Hematopoietic multipotent progenitor cell treated with erythropoietin and hydrocortisone succinate and interleukin-3 and kit ligand, for 6 days (in vitro differentiated cells): Measurements from ENCODE around the gene SELPLG.
"Not testable (repeated sequence)": the region's sequence is repeated elsewhere in the genome, so short reads cannot be mapped to it uniquely, and the experiment has no call there.

Experiments used
- DNase-seq: peaks from one replicate; pipeline ENCODE4 v3.0.0-alpha.2; 2015

The SELPLG gene

DNA sequence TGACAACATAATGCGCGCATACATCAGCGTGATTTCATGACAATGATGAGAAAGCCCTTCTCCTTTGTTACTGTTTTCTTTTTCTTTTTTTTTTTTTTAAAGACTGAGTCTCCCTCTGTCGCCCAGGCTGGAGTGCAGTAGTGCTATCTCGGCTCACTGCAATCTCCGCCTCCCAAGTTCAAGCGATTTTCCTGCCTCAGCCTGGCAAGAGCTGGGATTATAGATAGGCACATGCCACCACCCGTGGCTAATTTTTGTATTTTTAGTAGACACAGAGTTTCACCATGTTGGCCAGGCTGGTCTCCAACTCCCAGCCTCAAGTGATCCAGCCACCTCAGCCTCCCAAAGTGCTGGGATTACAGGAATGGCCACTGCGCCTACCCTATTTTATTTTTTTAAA, 20.9 kb upstream of the SELPLG start:
- DNase-seq = not testable (repeated sequence)

- no peak for DNase-seq
Observed at GRCh38 chr12:108653922-108654321, 20.2 kb upstream of the SELPLG start.

GRCh38 chr12:108653082-108653516, 19.4 kb upstream of the SELPLG start:
- DNase-seq = no peak

- no peak for DNase-seq
Observed at GRCh38 chr12:108650083-108650482, 16.4 kb upstream of the SELPLG start.

GRCh38 chr12:108649669-108650068, 16.0 kb upstream of the SELPLG start:
- DNase-seq = no peak

GRCh38 chr12:108649126-108649525, 15.4 kb upstream of the SELPLG start:
- no peak for DNase-seq

- no peak for DNase-seq
Observed at GRCh38 chr12:108648371-108648770, 14.7 kb upstream of the SELPLG start.

GRCh38 chr12:108647585-108648287, 14.0 kb upstream of the SELPLG start:
- DNase-seq = no peak

DNA sequence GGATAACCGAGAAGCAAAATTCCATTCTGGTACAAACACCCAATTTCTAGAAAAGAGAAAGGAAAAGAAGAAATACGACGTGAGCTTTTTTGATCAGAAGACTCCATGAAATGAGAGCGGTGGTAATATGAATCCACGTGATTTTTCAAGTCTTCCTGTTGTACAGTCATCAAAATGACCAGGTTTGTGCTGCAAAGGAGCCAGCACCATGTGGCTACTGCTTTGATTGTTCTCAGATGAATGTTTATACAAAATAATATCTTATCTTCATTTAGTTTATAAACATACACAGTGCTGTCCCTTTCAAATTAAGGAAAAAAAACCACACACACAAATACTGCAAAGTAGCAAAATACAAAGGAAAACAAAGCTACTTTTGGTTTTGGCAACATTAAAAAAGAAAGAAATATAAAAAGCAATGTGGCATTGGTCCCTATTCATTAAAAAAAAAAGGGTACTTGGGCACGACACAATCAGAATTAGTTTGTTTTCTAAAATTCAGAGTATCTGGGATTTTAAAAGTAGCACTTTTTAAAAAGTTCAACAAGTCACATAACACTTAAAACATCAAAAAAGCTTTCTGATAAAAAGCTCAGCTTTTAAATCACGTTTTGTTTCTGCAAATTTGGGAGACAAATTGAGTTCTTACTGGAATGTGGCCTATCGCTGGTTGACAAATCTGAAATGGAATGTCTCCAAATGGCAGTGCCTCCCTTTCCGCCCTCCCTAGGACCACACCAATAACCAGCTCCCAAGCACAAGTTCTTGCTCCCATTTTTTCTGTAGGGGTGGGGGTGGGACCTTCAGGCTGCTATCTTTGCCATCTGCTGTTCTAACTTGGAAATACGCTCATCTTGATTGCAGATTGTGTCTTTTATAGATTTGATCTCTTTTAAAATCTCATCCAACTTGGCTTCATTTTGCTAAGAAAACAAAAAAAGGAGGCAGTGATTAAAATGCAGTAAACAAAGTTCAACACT, 13.2 kb upstream of the SELPLG start:
- no peak for DNase-seq

- DNase-seq = no peak
Observed at GRCh38 chr12:108645686-108646599, 12.2 kb upstream of the SELPLG start.

- no peak for DNase-seq
Observed at GRCh38 chr12:108644811-108645120, 11.1 kb upstream of the SELPLG start.

DNA sequence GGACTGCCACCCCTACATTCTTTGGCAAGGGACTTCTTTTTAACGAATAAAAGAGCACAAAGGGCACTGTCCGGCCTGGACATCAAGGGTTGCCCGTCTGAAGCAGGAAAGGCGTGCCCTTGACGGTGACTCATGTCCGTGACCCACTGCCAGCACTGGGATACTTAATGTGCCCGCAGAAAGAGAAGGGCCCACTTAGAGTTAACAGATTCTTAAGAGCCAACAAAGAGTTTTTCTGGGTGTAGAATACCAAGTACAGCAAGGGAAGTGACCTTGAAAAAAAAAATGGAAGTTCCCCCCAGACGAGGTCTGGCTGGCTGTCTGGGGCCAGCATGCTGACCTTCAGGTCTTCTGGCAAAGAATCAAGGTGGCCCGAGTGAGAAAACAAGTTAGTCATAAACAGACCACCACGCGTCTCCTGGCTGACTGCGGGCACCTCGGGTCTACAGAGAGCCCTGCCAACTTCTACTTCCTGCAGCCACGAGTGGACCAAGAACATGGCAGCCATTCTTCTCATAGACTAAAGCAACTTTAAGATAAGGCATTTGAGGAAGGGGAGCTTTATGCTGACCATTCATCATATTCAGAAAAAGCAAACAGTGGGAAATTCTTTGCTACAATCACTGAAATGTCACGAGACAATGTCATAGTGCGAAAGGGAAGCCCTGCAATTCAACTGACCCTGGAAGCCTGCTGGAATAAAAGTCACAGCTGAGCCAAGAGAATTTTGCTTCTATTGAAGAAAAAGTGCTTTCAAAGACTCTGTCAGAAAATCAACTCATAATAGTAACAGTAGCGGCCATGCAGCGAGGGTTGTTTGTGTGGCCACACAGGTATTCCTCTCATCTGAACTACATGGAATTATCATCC, 10.5 kb upstream of the SELPLG start:
- DNase-seq = no peak

DNA sequence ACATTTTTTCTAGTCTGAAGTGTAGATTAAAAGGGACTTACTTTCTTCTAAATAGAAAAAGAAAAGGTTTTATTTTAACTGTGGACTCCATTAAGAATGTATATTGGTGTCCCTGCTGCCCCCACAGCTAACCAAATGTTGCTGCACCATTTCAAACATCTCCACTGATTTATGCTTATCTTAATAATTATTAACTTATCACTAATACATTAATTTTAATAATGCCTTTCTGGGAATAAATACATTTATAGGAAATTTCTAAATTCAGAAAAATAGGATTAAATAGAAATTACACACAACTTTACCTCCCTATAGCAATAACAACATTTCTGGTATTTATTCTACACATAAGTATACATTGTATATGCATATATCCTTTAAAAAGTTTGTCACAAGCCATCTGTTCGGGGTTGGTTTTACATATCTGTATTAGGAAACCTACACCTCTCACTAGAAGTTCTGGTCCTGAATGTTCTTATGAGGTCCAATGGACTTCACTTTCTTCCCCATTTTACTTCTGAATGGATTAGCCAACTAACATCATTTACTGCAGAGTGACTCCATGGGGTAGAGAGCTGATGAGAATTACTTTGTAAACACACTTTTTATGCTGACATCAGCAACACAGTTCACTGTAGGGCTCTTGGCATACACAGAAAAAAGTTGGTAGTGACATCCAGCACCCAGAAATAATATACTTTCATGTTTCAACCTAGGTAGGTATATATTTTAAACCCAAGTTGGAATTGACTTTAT, 9.4 kb upstream of the SELPLG start:
- no peak for DNase-seq

- DNase-seq = no peak
Observed at GRCh38 chr12:108642269-108642870, 8.7 kb upstream of the SELPLG start.

GRCh38 chr12:108641446-108642268, 8.0 kb upstream of the SELPLG start:
- peak; percentile 29 for DNase-seq

- DNase-seq = peak; percentile 94
Observed at GRCh38 chr12:108640802-108641445, 7.2 kb upstream of the SELPLG start.

DNA sequence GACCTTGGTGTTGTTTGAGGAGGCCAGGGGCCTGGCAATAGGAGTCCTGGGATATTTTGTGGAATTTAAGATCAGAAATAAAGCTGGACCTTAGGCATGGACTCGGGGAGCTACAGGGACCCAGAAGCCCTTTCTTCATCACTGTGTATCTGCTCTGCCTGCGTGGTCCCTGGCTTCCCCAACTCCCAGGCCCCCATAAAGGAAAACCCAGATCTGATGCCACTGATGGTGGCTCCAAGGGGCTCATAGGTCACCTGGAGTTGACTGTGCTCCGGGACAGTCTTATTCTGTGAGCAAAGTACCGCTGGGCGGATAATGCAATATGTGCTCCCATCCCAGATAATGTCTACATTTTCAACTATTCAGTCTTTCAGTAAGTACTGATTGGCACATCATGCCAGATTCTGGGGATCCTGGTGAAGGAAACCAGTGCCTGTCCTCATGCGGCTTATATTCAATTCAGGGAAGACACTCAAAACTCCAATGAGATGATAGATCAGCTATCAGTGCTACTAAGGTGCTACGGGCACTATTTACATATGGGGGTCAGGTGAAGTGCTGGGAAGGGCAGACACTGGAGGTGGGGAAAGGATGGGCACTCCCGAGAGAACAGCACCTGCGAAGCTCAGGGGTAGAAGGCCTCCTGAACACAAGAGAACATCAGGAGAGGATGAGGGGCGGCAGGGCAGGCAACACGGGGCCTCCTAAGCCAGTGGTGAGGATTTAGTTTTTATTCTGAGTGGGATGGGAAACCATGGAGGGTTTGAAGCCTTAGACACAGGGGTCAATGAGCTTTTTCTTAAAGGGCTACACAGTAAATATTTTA, 5.5 kb upstream of the SELPLG start:
- DNase-seq = no peak

DNA sequence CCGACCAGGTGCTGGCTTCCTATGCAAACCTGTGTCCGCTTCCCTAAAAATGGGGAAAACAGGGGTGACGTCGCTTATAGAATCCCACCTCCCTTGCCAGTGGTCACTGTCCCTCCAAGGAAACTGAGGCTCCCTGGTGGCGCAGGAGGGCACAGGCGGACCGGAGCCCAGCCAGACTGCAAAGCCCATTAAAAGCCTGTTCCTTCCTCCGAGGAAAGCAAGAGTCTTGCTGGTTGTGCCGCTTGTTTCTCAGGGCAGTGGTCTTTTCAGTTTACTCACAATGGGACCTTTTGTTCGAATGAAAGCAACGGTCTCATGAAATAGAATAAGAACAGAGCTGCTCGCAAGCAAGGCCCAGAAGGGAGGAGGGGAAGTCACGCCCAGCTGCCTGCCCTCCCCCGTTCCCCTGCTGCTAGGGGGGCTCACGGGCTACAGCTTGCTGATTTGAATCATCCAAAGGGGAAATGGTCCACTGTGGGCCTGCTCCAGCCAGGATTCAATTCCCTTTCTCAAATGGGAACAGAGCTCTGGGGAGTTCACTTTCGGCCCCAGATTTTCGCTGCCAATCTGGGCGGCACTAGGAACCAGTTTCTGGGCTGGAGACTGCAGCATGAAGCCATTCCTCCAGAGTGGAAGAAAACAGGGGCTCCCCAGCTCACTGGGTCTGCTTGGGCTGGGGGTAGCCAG, 4.6 kb upstream of the SELPLG start:
- no peak for DNase-seq
